Calu3 (cell line): ENCODE results near the gene ZFPM1. TPM values are rescaled to one million over a fixed set of nuclear protein-coding genes. Genes with fewer than 3 reads are reported as not detected.
"Not testable (repeated sequence)": the region's sequence is repeated elsewhere in the genome, so short reads cannot be mapped to it uniquely, and the experiment has no call there.

ENCODE experiments used
- BruUV-seq: library from RNA; stranded (reverse); fragments of 400-500 nt; replicated peaks from 2 replicates; lab custom pipeline; 2021; lab: Mats Ljungman, UMichigan
- CTCF ChIA-PET: fragments of 300-600 bp; sonication (Branson Sonifier 250); formaldehyde crosslinking; loops from one replicate; lab custom pipeline; 2022; ENCODE audit warnings: antibody characterized with exemption; lab: Charles Lee
- DNase-seq: peaks from one replicate; pipeline ENCODE4 v3.0.0; 2022
- H3K27ac Mint-ChIP-seq: one replicate; pipeline ENCODE4 v1.8.0; 2022; ENCODE audit warnings: mixed read lengths; ENCODE audit not compliant: unreplicated experiment
- H3K27me3 Mint-ChIP-seq: one replicate; pipeline ENCODE4 v1.8.0; 2022; ENCODE audit warnings: mixed read lengths; ENCODE audit not compliant: unreplicated experiment
- H3K36me3 Mint-ChIP-seq: one replicate; pipeline ENCODE4 v1.8.0; 2022; ENCODE audit warnings: mild to moderate bottlenecking, moderate library complexity, mixed read lengths; ENCODE audit not compliant: insufficient read depth, unreplicated experiment
- H3K4me1 Mint-ChIP-seq: one replicate; pipeline ENCODE4 v1.8.0; 2022; ENCODE audit warnings: mild to moderate bottlenecking, low read depth, mixed read lengths; ENCODE audit not compliant: unreplicated experiment
- H3K4me3 Mint-ChIP-seq: one replicate; pipeline ENCODE4 v1.8.0; 2022; ENCODE audit warnings: mild to moderate bottlenecking, low read depth, moderate library complexity, mixed read lengths; ENCODE audit not compliant: unreplicated experiment
- H3K9me3 Mint-ChIP-seq: one replicate; pipeline ENCODE4 v1.8.0; 2022; ENCODE audit warnings: low read depth, mixed read lengths; ENCODE audit not compliant: unreplicated experiment
- CTCF ChIP-seq: fragments of 200-600 bp; IDR thresholded peaks from one replicate; pipeline ENCODE4 v1.8.0; 2022; ENCODE audit warnings: antibody characterized with exemption; ENCODE audit not compliant: unreplicated experiment
- intact Hi-C: fragments of 100-400 bp; cut with micrococcal nuclease; formaldehyde crosslinking; loops from one replicate; pipeline ENCODE4 v1.10.0; 2022; ENCODE audit not compliant: unreplicated experiment
- total RNA-seq: library from RNA; stranded (reverse); gene quantifications from 2 replicates; pipeline ENCODE4 v1.2.3, GENCODE V29; 2022

The ZFPM1 gene
- total RNA-seq, 1 experiment from 2014 or later, result 3.1 TPM

GRCh38 chr16:88466949-88467348 lies 13.9 kb downstream of the ZFPM1 start:
- H3K4me1 Mint-ChIP-seq, result no peaks in the 10 kb centered on the region
- no peaks in the 10 kb centered on the region for H3K9me3 Mint-ChIP-seq
- no peak for TF ChIP-seq CTCF
- BruUV-seq, result no TSS peak
- intact Hi-C loops, result no loop called here
- DNase-seq, result no peak
- CTCF ChIA-PET, result interaction anchor here (0.6 kb wide), 1 partner anchor 14 kb away, joined by 3 read pairs; the partner anchor contains the start of gene ZFPM1
- H3K27ac Mint-ChIP-seq, result no peak overlapping the region
- no peak overlapping the region for H3K4me3 Mint-ChIP-seq
- H3K27me3 Mint-ChIP-seq, result no peaks in the 10 kb centered on the region
- H3K36me3 Mint-ChIP-seq, result no peaks in the 10 kb centered on the region

GRCh38 chr16:88467541-88467944 lies 14.5 kb downstream of the ZFPM1 start:
- intact Hi-C loops, result no loop called here
- Mint-ChIP-seq H3K36me3 (no peaks in the 10 kb centered on the region), H3K9me3 (no peaks in the 10 kb centered on the region), H3K27me3 (no peaks in the 10 kb centered on the region), H3K27ac (no peak overlapping the region), H3K4me1 (no peaks in the 10 kb centered on the region), H3K4me3 (no peak overlapping the region)
- no peak for DNase-seq
- CTCF ChIA-PET, result interaction anchor here (0.6 kb wide), 1 partner anchor 15 kb away, joined by 3 read pairs; the partner anchor contains the start of gene ZFPM1
- BruUV-seq, result no TSS peak
- no peak for TF ChIP-seq CTCF

- BruUV-seq, result no TSS peak
- no peak for TF ChIP-seq CTCF
- H3K36me3 Mint-ChIP-seq, result no peaks in the 10 kb centered on the region
- no peaks in the 10 kb centered on the region for H3K27me3 Mint-ChIP-seq
- H3K27ac Mint-ChIP-seq, result no peak overlapping the region
- CTCF ChIA-PET, result interaction anchor here (0.6 kb wide), 1 partner anchor 25 kb away, joined by 3 read pairs; no protein-coding TSS in a partner anchor
- H3K4me1 Mint-ChIP-seq, result no peaks in the 10 kb centered on the region
- no peak overlapping the region for H3K4me3 Mint-ChIP-seq
- intact Hi-C loops, result no loop called here
- no peaks in the 10 kb centered on the region for H3K9me3 Mint-ChIP-seq
- DNase-seq, result no peak
Observed at GRCh38 chr16:88468275-88469129, 15.4 kb downstream of the ZFPM1 start.

GRCh38 chr16:88469615-88470395 lies 16.7 kb downstream of the ZFPM1 start:
- CTCF ChIA-PET, result no interaction called here
- intact Hi-C loops, result no loop called here
- BruUV-seq, result no TSS peak
- Mint-ChIP-seq H3K9me3 (no peaks in the 10 kb centered on the region), H3K27me3 (peaks cover 9% of the 10 kb centered on the region), H3K27ac (no peak overlapping the region), H3K36me3 (no peaks in the 10 kb centered on the region), H3K4me1 (peaks cover 6% of the 10 kb centered on the region), H3K4me3 (no peak overlapping the region)
- DNase-seq, result no peak
- TF ChIP-seq CTCF, result no peak

GRCh38 chr16:88470396-88470680 lies 17.3 kb downstream of the ZFPM1 start:
- H3K27ac Mint-ChIP-seq, H3K9me3 Mint-ChIP-seq, BruUV-seq, CTCF ChIA-PET, H3K4me1 Mint-ChIP-seq, intact Hi-C loops, H3K36me3 Mint-ChIP-seq, DNase-seq, H3K4me3 Mint-ChIP-seq: not testable (repeated sequence)
- H3K27me3 Mint-ChIP-seq, result peaks cover 13% of the 10 kb centered on the region

GRCh38 chr16:88470696-88471095 lies 17.6 kb downstream of the ZFPM1 start:
- H3K4me3 Mint-ChIP-seq, CTCF ChIA-PET, H3K36me3 Mint-ChIP-seq, H3K9me3 Mint-ChIP-seq, H3K27ac Mint-ChIP-seq, intact Hi-C loops, H3K4me1 Mint-ChIP-seq, BruUV-seq, DNase-seq: not testable (repeated sequence)
- peaks cover 13% of the 10 kb centered on the region for H3K27me3 Mint-ChIP-seq
